OCI-LY7 (cell line): ENCODE measurements around the gene HSD17B10.

Experiments used
- CTCF ChIP-seq: fragments of 200-600 bp; sonication (generic); conservative IDR thresholded peaks from 2 replicates; pipeline ENCODE4 v1.5.1; 2014; ENCODE audit warnings: mild to moderate bottlenecking, antibody characterized with exemption, low read length, moderate library complexity, mixed read lengths
- EZH2phosphoT487 ChIP-seq: fragments of 200-600 bp; sonication (generic); IDR thresholded peaks from 2 replicates; pipeline ENCODE4 v1.6.1; 2018; ENCODE audit warnings: low read depth, borderline replicate concordance, mild to moderate bottlenecking, mixed run types, antibody characterized with exemption, low read length, moderate library complexity, mixed read lengths

- TF ChIP-seq EZH2phosphoT487 = no peak
- TF ChIP-seq CTCF = peak; percentile 68
These were observed 46.9 kb upstream of the HSD17B10 start for GRCh38 chrX:53481093-53481492.
